SK-N-SH treated with all-trans-retinoic acid at 6 μM for 48 hours (cell line): Measurements from ENCODE around the gene GSN.

Source experiments
- BACH2 ChIP-seq: fragments of 250-450 bp; sonication (Bioruptor Pico); IDR thresholded peaks from 2 replicates; pipeline ENCODE4 v1.9.0; 2021; ENCODE audit warnings: mild to moderate bottlenecking, borderline replicate concordance
- ESRRG ChIP-seq: fragments of 250-450 bp; sonication (Bioruptor Pico); IDR thresholded peaks from 2 replicates; pipeline ENCODE4 v1.6.1; 2021; ENCODE audit warnings: mild to moderate bottlenecking
- ISL1 ChIP-seq: fragments of 250-450 bp; sonication (Bioruptor Pico); IDR thresholded peaks from 2 replicates; pipeline ENCODE4 v2.1.2; 2022; ENCODE audit warnings: mild to moderate bottlenecking, moderate library complexity
- PPARA ChIP-seq: fragments of 250-450 bp; sonication (Bioruptor Pico); IDR thresholded peaks from 2 replicates; pipeline ENCODE4 v1.5.0; 2020; ENCODE audit warnings: mild to moderate bottlenecking, borderline replicate concordance
- RARB ChIP-seq: fragments of 250-450 bp; sonication (Bioruptor Pico); IDR thresholded peaks from 2 replicates; pipeline ENCODE4 v1.8.0; 2021; ENCODE audit warnings: mild to moderate bottlenecking, moderate library complexity
- TOX ChIP-seq: fragments of 250-450 bp; sonication (Bioruptor Pico); IDR thresholded peaks from 2 replicates; pipeline ENCODE4 v1.8.0; 2021; ENCODE audit warnings: mild to moderate bottlenecking, moderate library complexity, borderline replicate concordance
- ZC3H10 ChIP-seq: fragments of 250-450 bp; sonication (Bioruptor Pico); IDR thresholded peaks from 2 replicates; pipeline ENCODE4 v1.5.1; 2021; ENCODE audit warnings: mild to moderate bottlenecking, moderate library complexity
- ZFP3 ChIP-seq: fragments of 250-450 bp; sonication (Bioruptor Pico); IDR thresholded peaks from 2 replicates; pipeline ENCODE4 v1.5.0; 2020; ENCODE audit warnings: mild to moderate bottlenecking, moderate library complexity
- ZNF565 ChIP-seq: fragments of 450-650 bp; formaldehyde crosslinking; conservative IDR thresholded peaks from 2 replicates; pipeline ENCODE4 v1.5.0; 2020; ENCODE audit warnings: low read depth, mild to moderate bottlenecking, moderate library complexity
- TF ChIP-seq, protein P1 (sequence below): fragments of 250-450 bp; sonication (Bioruptor Pico); IDR thresholded peaks from 2 replicates; pipeline ENCODE4 v1.8.0; 2020; ENCODE audit warnings: mild to moderate bottlenecking, moderate library complexity, borderline replicate concordance
- TF ChIP-seq, protein P2 (sequence below): fragments of 250-450 bp; sonication (Bioruptor Pico); IDR thresholded peaks from 2 replicates; pipeline ENCODE4 v1.8.0; 2021; ENCODE audit warnings: low read depth, mild to moderate bottlenecking, moderate library complexity, borderline replicate concordance
- TF ChIP-seq, protein P3 (sequence below): fragments of 250-450 bp; sonication (Bioruptor Pico); IDR thresholded peaks from 2 replicates; pipeline ENCODE4 v1.5.1; 2020; ENCODE audit warnings: low read depth, mild to moderate bottlenecking, moderate library complexity
- TF ChIP-seq, protein P4 (sequence below): fragments of 250-450 bp; sonication (Bioruptor Pico); IDR thresholded peaks from 2 replicates; pipeline ENCODE4 v1.5.1; 2021; ENCODE audit warnings: mild to moderate bottlenecking, moderate library complexity
- TF ChIP-seq, protein P5 (sequence below): fragments of 250-450 bp; sonication (Bioruptor Pico); IDR thresholded peaks from 2 replicates; pipeline ENCODE4 v1.5.0; 2020; ENCODE audit warnings: mild to moderate bottlenecking, moderate library complexity

DNA sequence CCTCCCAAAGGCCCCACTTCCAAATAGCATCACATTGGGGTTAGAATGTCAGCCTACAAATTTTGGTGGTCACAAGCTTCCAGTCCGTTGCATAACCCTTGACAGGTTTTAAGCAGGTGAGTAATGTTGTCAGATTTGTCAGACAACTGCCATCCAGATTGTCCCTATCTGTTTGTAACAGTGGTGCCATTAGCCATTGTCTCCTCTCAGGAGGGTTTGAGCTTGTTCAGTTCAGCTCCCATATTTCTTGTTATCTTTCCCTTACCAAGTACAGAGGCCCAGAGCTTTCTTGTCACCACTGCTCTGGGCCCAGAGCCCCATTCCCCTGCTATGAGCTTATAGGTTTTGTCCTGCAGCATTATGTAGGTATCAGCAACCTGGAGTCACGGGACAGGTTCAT lies 14.8 kb upstream of the GSN start:
- TF ChIP-seq, protein P1, sequence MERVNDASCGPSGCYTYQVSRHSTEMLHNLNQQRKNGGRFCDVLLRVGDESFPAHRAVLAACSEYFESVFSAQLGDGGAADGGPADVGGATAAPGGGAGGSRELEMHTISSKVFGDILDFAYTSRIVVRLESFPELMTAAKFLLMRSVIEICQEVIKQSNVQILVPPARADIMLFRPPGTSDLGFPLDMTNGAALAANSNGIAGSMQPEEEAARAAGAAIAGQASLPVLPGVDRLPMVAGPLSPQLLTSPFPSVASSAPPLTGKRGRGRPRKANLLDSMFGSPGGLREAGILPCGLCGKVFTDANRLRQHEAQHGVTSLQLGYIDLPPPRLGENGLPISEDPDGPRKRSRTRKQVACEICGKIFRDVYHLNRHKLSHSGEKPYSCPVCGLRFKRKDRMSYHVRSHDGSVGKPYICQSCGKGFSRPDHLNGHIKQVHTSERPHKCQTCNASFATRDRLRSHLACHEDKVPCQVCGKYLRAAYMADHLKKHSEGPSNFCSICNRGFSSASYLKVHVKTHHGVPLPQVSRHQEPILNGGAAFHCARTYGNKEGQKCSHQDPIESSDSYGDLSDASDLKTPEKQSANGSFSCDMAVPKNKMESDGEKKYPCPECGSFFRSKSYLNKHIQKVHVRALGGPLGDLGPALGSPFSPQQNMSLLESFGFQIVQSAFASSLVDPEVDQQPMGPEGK (CRISPR knock-in tag): no peak
- TF ChIP-seq ZC3H10 (CRISPR knock-in tag): no peak
- TF ChIP-seq, protein P2, sequence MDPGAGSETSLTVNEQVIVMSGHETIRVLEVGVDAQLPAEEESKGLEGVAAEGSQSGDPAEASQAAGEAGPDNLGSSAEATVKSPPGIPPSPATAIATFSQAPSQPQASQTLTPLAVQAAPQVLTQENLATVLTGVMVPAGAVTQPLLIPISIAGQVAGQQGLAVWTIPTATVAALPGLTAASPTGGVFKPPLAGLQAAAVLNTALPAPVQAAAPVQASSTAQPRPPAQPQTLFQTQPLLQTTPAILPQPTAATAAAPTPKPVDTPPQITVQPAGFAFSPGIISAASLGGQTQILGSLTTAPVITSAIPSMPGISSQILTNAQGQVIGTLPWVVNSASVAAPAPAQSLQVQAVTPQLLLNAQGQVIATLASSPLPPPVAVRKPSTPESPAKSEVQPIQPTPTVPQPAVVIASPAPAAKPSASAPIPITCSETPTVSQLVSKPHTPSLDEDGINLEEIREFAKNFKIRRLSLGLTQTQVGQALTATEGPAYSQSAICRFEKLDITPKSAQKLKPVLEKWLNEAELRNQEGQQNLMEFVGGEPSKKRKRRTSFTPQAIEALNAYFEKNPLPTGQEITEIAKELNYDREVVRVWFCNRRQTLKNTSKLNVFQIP (CRISPR knock-in tag): no peak
- TF ChIP-seq, protein P3, sequence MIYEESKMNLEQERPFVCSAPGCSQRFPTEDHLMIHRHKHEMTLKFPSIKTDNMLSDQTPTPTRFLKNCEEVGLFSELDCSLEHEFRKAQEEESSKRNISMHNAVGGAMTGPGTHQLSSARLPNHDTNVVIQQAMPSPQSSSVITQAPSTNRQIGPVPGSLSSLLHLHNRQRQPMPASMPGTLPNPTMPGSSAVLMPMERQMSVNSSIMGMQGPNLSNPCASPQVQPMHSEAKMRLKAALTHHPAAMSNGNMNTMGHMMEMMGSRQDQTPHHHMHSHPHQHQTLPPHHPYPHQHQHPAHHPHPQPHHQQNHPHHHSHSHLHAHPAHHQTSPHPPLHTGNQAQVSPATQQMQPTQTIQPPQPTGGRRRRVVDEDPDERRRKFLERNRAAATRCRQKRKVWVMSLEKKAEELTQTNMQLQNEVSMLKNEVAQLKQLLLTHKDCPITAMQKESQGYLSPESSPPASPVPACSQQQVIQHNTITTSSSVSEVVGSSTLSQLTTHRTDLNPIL (CRISPR knock-in tag): no peak
- TF ChIP-seq RARB: no peak
- no peak for TF ChIP-seq PPARA (CRISPR knock-in tag)
- TF ChIP-seq TOX: no peak
- TF ChIP-seq ZNF565 (CRISPR knock-in tag): no peak
- TF ChIP-seq, protein P4, sequence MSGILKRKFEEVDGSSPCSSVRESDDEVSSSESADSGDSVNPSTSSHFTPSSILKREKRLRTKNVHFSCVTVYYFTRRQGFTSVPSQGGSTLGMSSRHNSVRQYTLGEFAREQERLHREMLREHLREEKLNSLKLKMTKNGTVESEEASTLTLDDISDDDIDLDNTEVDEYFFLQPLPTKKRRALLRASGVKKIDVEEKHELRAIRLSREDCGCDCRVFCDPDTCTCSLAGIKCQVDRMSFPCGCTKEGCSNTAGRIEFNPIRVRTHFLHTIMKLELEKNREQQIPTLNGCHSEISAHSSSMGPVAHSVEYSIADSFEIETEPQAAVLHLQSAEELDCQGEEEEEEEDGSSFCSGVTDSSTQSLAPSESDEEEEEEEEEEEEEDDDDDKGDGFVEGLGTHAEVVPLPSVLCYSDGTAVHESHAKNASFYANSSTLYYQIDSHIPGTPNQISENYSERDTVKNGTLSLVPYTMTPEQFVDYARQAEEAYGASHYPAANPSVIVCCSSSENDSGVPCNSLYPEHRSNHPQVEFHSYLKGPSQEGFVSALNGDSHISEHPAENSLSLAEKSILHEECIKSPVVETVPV (CRISPR knock-in tag): no peak
- TF ChIP-seq ZFP3 (CRISPR knock-in tag): no peak
- no peak for TF ChIP-seq ISL1 (CRISPR knock-in tag)
- TF ChIP-seq, protein P5, sequence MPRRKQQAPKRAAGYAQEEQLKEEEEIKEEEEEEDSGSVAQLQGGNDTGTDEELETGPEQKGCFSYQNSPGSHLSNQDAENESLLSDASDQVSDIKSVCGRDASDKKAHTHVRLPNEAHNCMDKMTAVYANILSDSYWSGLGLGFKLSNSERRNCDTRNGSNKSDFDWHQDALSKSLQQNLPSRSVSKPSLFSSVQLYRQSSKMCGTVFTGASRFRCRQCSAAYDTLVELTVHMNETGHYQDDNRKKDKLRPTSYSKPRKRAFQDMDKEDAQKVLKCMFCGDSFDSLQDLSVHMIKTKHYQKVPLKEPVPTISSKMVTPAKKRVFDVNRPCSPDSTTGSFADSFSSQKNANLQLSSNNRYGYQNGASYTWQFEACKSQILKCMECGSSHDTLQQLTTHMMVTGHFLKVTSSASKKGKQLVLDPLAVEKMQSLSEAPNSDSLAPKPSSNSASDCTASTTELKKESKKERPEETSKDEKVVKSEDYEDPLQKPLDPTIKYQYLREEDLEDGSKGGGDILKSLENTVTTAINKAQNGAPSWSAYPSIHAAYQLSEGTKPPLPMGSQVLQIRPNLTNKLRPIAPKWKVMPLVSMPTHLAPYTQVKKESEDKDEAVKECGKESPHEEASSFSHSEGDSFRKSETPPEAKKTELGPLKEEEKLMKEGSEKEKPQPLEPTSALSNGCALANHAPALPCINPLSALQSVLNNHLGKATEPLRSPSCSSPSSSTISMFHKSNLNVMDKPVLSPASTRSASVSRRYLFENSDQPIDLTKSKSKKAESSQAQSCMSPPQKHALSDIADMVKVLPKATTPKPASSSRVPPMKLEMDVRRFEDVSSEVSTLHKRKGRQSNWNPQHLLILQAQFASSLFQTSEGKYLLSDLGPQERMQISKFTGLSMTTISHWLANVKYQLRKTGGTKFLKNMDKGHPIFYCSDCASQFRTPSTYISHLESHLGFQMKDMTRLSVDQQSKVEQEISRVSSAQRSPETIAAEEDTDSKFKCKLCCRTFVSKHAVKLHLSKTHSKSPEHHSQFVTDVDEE (CRISPR knock-in tag): no peak
- TF ChIP-seq BACH2 (CRISPR knock-in tag): no peak
- no peak for TF ChIP-seq ESRRG (CRISPR knock-in tag)
